Hematopoietic multipotent progenitor cell (in vitro differentiated cells): ENCODE results near the gene OGG1. TPM values are rescaled to one million over a fixed set of nuclear protein-coding genes. Genes with fewer than 3 reads are reported as not detected.

Source experiments
- DNase-seq, 3 donors: peaks; one replicate each; pipeline ENCODE4 v3.0.0-alpha.2; 2011 to 2015; ENCODE audit warnings: low read depth in 2 of 3, low spot score in 2 of 3
- total RNA-seq: library from RNA; depleted of rRNA; stranded (reverse); fragments of >200 nt; gene quantifications from one replicate; pipeline ENCODE4 v1.2.3, GENCODE V29; 2012

The OGG1 gene
- 30.7 TPM for total RNA-seq

DNA sequence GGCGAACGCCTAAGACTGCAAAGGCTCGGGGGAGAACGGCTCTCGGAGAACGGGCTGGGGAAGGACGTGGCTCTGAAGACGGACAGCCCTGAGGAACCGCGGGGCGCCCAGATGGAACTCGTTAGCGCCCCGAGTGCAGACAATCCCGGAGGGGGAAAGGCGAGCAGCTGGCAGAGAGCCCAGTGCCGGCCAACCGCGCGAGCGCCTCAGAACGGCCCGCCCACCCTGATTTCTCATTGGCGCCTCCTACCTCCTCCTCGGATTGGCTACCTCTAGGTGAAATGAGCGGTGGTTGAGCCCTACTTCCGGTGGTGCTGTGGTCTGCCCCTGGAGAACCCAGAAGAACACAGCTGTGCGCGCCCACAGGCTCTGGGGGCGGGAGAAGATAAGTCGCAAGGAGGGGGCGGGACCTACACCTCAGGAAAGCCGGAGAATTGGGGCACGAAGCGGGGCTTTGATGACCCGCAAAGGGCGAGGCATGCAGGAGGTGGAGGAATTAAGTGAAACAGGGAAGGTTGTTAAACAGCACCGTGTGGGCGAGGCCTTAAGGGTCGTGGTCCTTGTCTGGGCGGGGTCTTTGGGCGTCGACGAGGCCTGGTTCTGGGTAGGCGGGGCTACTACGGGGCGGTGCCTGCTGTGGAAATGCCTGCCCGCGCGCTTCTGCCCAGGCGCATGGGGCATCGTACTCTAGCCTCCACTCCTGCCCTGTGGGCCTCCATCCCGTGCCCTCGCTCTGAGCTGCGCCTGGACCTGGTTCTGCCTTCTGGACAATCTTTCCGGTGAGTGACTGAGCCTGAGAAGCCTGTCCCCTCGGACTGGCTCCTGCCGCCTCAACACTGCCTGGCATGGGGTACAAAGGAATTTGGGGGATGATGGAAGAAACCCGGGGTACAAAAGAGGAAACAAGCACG lies at the start of gene OGG1:
Gene OGG1 (plus strand): TSS at position 308 of the 911 bp plus-strand sequence. CDS start 335 bp downstream, at position 643.
- peak; percentile 84 to 99 (median 98) for DNase-seq

DNA sequence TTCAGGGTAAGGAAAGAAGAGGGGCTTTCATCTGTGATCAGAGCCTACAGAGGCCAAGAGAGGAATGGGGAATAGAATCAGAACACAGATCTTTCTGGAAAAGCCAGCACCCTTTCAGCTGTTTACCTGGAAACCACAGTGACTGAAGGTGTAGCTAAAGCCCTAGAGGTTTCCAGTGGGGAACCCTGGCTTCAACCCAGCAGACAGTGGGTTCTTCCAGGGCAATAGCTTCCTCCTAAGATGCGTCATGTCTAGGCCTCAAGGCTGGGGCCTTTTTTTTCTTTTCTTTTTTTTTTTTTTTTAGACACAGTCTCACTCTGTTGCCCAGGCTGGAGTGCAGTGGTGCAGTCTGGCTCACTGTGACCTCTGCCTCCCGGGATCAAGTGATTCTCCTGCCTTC lies 49.2 kb upstream of the OGG1 start:
- DNase-seq, result no peak

DNA sequence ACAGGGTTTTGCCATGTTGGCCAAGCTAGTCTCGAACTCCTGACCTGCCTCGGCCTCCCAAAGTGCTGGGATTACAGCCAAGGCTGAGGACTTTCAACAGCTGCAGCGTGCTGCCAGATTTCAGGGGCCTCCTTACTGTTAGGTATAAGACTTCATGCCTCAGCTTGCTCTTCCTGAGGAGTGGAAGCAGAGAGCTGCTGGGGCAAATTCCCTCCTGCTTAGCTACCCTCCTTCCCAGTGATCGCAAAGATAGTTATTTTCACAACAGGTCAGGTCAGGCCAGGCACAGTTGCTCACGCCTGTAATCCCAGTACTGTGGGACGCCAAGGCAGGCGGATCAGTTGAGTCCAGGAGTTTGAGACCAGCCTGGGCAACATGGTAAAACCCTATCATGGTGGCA lies 48.7 kb upstream of the OGG1 start:
- DNase-seq, result no peak

DNA sequence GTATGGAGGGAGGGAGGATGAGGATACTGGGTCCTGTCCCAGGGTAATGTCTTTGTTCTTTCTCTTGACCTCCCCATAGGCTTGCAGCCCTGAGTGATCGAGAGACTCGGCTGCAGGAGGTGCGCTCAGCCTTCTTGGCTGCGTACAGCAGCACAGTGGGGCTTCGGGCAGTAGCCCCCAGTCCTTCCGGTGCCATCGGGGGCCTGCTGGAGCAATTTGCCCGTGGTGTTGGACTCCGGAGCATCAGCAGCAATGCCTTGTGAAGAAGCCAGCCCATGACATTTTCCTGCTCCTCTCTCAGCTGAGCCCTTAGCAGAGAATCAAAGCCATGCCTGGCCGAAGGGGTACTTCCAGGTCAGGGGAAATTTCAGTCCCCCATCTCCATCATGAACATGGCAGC lies 48.0 kb upstream of the OGG1 start:
- DNase-seq, result no peak

DNA sequence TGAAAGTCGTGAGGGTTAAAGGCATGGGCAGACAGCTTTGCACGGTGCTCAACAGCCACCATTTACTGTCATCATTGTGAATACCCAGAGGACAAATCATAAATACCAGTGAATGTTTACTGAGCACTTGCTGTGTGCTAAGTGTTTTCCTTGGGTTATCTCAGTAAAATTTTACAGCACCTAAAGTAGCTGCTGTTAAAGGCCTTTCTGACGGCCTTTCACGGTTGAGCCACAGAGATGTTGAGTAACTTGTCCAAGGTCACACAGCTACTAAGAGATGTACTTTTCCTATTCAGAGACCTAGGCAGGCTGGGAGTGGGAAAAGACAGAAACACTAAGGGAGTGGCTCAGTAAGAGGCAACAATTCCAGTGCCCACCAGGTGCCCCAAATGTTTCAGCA lies 46.5 kb upstream of the OGG1 start:
- no peak for DNase-seq

DNA sequence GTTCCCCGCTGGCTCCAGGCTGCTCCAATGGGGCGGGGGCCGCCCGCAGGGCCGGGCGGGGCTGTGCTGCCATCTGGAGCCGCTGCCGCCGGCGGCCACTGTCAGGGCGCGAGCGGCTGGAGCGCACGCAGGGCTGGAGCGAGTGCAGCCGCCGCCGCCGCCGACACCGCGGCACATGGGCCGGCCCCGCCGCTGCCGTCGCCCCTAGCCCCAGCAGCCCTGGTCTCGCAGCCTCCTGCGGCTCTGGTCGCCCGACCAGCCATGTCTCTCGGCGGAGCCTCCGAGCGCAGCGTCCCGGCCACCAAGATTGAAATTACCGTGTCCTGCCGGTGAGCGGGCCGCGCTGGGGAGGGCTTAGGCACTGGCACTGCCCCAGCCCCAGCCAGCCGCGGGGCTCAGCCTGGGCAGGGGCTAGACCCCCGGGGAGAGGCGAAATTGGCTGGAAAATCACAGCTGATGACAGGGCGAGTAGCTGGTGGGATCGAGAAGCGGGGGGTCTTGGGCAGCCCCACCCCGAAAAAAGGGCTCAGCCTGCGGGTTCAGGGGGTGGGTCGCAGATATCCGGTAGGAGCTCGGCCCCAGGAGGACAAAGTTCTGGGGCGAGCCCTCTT lies 45.9 kb upstream of the OGG1 start, which contains the start of gene CPNE9:
Gene CPNE9 (plus strand): TSS at position 98 of the 611 bp plus-strand sequence. CDS start 164 bp downstream, at position 262.
- DNase-seq, result no peak

DNA sequence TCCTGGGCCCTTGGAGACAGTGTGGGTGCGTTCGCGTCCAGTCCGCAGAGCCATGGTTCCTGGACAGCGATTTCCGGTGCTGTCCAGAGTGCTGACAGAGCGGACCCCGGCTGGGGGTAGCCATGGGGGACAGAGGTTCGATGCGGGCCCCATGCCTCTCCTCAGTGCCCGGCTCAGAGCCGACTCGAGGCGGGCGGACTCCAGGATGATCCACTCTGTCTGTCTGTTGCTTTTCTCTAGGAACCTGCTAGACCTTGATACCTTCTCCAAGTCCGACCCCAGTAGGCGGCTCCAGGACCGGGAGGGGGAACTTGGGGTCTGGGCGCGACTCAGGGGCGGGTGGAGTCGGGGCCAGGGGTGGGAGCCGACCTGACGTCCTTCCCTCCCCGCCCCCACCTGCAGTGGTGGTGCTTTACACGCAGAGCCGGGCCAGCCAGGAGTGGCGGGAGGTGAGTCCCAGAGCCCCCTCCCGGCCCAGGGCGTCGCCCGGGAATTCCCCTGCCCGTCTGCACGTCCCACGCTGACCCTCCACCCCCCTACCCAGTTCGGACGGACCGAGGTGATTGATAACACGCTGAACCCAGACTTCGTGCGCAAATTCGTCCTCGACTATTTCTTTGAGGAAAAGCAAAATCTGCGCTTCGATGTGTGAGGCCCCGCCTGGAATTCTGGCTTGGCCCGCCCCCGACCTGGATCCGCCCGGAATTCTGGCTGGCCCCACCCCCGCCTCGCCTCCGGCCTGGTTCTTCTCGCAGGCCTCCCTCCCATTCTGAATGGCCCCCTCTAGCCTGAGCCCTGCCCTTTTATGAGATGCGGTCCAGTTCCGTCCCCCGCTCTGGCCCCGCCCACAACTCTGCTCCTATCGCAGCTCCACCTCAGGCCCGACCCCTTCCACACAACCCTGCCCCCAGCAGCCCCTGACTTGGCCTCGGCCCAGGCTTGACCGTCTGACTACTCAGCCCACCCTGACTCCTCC lies 45.1 kb upstream of the OGG1 start:
- DNase-seq, result peak in 2 of 3 donors; percentile 30 to 47

DNA sequence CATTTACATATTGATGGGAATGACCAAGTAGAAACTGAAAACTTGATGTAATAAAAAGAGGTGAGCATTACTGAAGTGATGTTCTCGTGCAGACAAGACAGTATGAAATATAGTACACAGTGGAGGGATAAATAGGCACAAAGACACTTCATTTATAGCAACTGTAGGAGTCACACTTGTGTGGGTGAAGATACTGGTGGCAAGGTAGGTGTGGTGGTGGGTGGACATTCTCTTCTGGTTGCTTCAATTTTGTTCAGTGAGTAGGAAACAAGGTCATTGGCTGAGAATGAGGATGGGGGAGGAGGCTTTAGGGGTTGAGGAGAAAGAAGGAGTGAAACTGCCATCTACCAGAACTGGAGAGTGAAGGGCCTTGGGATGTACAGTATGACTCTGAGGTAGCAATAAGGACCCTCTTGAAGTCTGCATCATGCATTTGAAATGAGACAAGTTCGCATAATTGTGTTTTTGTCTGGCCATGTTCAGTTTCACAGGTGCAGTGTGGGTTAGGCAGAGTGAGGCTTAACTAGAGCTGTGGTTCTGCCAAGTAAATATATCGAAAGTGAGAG lies 39.5 kb upstream of the OGG1 start:
- no peak for DNase-seq

DNA sequence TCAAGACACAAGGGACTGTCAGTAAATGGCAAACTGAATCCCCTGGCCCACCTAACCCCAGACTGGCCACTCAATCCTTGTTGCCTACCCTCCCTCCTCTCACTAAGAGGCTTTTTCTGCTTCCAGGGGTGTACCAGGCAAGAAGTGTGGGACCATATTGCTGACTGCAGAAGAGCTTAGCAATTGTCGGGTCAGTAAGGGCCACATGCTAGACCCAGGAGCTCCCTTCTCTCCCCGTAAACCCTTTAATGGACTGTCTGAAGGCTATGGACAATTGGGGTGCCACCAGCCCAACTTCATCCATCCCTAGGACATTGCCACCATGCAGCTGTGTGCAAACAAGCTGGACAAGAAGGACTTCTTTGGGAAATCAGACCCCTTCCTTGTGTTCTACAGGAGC lies 37.3 kb upstream of the OGG1 start:
- DNase-seq, result no peak

DNA sequence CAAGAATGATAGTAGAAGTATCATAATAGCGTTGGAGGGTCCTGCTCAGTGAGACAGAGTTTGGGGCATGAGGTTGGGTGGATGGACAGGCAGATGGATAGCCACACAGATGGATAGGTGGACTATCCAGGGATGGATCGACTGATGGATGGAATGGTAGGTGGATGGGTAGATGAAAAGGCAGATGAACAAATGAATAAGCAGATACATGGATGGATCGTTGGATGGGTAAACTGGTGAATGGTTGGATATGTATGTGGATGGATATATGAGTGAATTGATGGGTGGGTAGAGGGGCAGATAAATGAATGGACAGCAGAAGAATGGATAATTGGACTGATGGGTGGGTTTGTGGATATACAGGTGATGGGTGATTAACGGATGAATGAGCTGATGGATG lies 36.6 kb upstream of the OGG1 start:
- no peak for DNase-seq

DNA sequence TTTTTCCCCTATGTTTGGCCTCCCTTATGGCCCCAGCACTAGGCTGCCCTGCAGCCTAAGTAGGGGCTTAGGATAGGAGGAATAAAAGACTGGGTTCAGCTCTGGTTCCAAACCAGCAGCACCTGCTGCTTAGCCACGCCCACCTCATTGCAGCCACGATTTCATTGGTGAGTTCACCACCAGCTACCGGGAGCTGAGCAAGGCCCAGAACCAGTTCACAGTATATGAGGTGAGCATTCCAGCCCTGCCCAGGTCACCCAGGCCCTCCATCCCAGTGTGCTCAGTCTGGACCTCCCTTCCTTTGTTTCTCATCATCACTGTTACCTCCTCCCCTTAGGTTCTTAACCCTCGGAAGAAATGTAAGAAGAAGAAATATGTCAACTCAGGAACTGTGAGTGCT lies 34.6 kb upstream of the OGG1 start:
- DNase-seq, result peak in 1 of 3 donors; percentile 12

DNA sequence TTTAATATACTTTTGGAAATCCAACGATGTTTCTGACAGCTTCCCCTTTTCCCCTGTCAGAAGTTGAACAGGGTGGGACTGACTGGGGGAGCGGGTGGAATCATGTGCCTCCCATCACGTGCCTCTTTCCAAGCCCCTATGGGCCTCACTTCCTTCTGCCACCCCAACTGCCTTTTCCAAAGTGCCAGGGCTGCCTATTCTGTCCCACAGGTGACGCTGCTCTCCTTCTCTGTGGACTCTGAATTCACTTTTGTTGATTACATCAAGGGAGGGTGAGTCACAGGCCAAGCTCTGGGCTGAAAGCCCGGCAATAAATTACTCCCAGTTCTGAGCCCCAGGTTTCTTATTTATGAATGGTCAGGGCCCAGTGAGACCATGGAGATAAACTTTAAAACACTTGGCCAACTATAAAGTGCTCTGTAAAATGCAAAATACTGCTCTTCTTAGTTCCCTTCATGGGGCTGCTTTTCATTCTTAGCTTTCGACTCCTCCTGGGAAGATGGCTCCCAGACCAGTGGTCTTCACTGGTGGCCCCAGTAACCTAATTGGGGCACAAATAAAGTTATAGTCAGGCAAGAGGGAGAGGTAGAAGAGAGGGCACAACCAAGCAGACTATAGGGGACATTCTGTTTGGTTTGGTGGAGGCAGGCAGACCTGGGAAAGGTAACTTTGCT lies 33.9 kb upstream of the OGG1 start:
- peak in 2 of 3 donors; percentile 85 to 91 for DNase-seq

DNA sequence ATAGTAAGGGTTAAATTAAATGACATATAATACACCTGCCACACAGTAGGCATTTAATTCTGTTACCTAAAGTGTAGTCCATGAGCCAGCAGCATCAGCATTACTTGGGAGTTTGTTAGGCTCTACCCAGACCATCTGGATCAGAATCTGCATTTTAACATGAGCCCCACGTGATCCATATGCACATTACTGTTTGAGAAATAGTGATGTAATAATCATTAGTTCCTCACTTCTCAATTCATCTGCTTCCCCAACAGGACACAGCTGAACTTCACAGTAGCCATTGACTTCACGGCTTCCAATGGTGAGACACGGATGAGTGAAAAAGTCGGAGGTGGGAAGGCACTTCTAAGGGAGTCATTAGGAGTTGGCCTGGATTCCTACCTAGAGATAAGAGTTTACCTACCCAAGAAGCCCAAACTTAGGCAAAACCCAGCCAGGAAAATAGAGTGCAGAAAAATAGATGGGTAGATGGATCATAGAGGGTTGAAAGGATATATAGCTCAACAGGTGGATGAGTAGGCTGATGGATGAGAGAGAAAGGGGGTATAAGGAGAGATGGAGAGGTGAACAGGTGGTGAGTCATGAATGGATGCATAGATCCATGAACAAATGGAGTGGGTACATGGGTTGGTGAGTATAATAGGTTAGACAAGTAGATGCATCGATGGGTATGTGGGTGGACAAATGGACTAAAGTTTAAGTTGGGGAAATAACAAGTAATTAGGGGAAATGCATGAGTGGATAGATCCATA lies 32.8 kb upstream of the OGG1 start:
- DNase-seq, result no peak

DNA sequence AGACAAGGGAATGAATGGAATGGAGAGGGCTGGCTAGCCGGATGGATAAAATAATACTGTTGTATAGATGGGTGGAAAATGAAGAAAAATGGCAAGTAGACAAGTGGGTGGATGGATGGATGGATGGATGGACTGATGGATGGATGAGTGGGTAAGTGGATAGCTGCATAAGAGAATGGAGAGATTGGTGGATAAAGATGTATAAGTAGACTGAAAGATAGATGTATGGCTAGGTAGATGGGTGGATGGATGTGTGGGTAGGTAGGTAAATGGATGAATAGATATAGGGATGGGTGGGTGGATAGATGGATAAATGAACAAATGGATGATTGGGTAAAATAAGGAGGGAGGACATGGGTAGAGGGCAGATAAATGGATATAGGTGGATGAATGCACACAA lies 32.2 kb upstream of the OGG1 start:
- DNase-seq, result no peak

DNA sequence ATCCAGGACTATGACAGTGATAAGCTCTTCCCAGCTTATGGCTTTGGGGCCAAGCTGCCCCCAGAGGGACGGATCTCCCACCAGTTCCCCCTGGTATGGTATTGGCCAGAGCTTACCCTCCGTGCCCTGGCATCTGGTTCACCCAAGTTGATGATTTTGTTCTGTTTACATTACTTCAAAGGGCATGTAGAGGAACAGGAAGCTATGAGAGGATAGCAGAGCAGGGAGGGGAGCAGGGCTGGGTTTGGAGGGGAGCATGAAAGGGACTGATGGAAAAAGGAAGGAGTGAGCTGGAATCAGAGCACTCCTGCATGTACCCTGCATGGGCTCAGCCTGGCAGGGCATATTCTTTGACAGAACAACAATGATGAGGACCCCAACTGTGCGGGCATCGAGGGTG lies 31.6 kb upstream of the OGG1 start:
- DNase-seq, result no peak

DNA sequence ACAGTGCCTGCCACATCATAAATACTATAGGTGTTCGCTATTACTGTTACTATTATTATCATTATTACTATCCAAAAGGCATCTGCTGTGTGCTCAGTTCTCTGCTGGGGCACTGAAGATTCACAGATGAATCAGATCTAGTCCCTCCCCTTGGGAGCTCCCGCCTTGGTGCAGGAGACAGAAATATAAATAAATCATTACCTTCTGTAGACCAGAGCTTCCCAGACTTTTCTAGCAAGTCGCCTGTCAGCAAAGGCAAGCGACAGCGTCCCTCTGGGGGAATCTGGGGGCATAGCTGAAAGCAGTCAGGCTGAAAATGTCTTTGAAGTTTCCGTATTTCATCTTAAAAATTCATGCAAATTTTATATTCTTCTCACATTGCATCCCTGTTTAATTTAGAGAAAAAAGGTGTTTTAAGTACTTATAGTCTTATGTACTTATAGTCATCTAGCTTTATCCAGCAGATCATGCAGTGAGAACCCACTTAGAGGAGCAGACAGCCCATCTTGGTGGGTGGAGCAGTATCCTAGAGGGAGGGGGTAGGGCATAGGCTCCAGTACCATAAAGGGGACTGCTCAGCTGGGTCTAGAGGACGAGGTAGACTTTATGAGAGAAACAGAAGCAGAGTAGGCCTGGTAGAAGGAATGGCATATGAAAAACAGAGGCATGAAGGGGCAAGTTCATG lies 28.6 kb upstream of the OGG1 start:
- DNase-seq, result no peak

DNA sequence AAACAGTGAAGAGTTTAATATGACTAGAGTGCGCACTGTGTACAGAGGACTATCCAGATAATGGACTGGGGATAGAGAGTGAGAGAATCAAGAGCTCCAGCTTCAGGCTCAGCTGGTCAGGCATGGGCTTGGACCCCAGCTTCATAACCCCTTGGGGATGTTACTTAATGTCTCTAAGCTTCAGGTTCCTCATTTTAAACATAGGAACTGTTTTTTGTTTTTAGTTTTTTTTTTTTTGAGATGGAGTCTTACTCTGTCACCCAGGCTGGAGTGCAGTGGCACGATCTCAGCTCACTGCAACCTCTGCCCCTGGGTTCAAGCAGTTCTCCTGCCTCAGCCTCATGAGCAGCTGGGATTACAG lies 28.1 kb upstream of the OGG1 start:
- no peak for DNase-seq

DNA sequence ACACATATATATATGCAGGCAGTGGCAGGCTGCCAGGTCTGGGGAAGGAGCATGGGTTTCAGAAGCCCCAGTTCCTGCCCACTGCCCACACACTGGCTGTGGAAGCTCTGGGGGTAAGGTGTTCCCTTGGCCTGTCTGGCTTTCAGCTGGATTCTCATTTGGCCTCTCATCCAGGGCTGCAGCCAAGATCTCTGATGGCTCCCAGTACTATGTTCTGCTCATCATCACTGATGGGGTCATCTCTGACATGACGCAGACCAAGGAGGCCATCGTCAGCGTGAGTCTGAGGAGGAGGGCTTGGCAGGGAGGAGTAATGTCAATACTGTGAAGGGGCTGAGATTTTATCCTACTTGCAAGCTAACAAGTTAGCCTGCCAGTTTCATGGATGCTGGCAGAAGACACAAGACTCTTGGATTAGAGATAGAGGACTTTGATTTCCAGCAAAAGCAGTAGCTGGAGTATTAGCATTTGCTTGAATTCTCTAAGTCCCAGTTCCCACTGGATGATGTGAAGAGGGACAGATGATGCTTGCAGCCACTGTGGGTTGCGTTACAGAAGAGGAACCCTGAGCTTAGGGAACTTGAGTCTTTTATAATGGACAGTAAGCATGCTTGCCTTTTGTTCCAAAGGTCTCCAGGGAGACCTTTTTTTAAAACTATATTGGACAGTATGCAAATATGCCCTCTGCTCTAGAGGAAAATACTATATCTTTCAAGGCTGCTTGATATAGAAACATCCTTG lies 23.8 kb upstream of the OGG1 start:
- no peak for DNase-seq
